Measurements from ENCODE around the gene STAT5B.

- TF ChIP-seq EZH2 (IDR thresholded peaks at IDR 0.05; ENCODE audit: insufficient read depth, low read length) (no peak), CTCF (IDR thresholded peaks at IDR 0.05; ENCODE audit: insufficient read depth, low read depth, low read length) (no peak)
Observed at GRCh38 chr17:42294469-42295398, 18.5 kb upstream of the STAT5B start.

Data from astrocyte (in vitro differentiated cells and primary cell).